HEK293 (cell line): ENCODE measurements around the gene AIRE.

ENCODE experiments used
- CTCF ChIA-PET: fragments of 350-600 bp; formaldehyde crosslinking; extraction: SDS; loops from one replicate; lab custom pipeline; 2021; ENCODE audit warnings: antibody characterized with exemption; lab: Yijun Ruan, JAX
- POLR2A ChIA-PET: fragments of 300-600 bp; formaldehyde crosslinking; extraction: SDS; loops from one replicate; lab custom pipeline; 2020; ENCODE audit warnings: antibody characterized with exemption, inconsistent platforms; lab: Yijun Ruan, JAX
- H3K27ac ChIP-seq: fragments of 200-500 bp; sonication (Bioruptor generic); 2 replicates; pipeline ENCODE4 v1.5.1; 2014; ENCODE audit warnings: low read depth, low read length, control low read depth, inconsistent platforms; ENCODE audit errors: extremely low read depth
- H3K36me3 ChIP-seq, 2 experiments: fragments of 200-500 bp in 1 of 2; sonication (Bioruptor generic) in 1 of 2; 1 replicate in 1 of 2; 2 replicates in 1 of 2; pipeline ENCODE4 v1.5.1; 2014 to 2017; ENCODE audit warnings: inconsistent platforms in 2 of 2, low read length in 2 of 2; ENCODE audit not compliant: control insufficient read depth in 2 of 2, insufficient read depth in 1 of 2
- H3K4me1 ChIP-seq: fragments of 200-500 bp; sonication (Bioruptor generic); 2 replicates; pipeline ENCODE4 v1.5.1; 2014; ENCODE audit warnings: mild to moderate bottlenecking, low read length, inconsistent platforms; ENCODE audit not compliant: control insufficient read depth, insufficient read depth
- H3K4me3 ChIP-seq: 2 replicates; pipeline ENCODE4 v1.5.1; 2011; ENCODE audit warnings: low read depth, mild to moderate bottlenecking, control low read depth, low read length, moderate library complexity
- H3K9me3 ChIP-seq: fragments of 200-500 bp; sonication (Bioruptor generic); 2 replicates; pipeline ENCODE4 v1.5.1; 2014; ENCODE audit warnings: low read depth, low read length, inconsistent platforms; ENCODE audit not compliant: control insufficient read depth, insufficient read depth
- GLIS2 ChIP-seq: fragments of 450-650 bp; formaldehyde crosslinking; IDR thresholded peaks from 2 replicates; pipeline ENCODE4 v1.5.1; 2016; ENCODE audit warnings: missing biosample characterization, missing genetic modification characterization
- KLF1 ChIP-seq: fragments of 450-650 bp; formaldehyde crosslinking; IDR thresholded peaks from 2 replicates; pipeline ENCODE4 v1.5.1; 2016; ENCODE audit warnings: missing biosample characterization, missing genetic modification characterization
- OSR2 ChIP-seq: fragments of 450-650 bp; formaldehyde crosslinking; IDR thresholded peaks from 2 replicates; pipeline ENCODE4 v1.5.1; 2016; ENCODE audit warnings: missing biosample characterization, missing genetic modification characterization
- RBAK ChIP-seq: fragments of 450-650 bp; formaldehyde crosslinking; IDR thresholded peaks from 2 replicates; pipeline ENCODE4 v1.5.1; 2016; ENCODE audit warnings: missing biosample characterization, missing genetic modification characterization
- TRIM28 ChIP-seq: IDR thresholded peaks from 2 replicates; pipeline ENCODE4 v1.6.1; 2011; ENCODE audit warnings: low read length, control low read depth, borderline replicate concordance
- ZEB2 ChIP-seq: fragments of 450-650 bp; formaldehyde crosslinking; IDR thresholded peaks from 2 replicates; pipeline ENCODE4 v1.5.1; 2016; ENCODE audit warnings: missing biosample characterization, missing genetic modification characterization
- ZFHX2 ChIP-seq: fragments of 450-650 bp; formaldehyde crosslinking; conservative IDR thresholded peaks from 2 replicates; pipeline ENCODE4 v1.5.1; 2016; ENCODE audit warnings: missing biosample characterization, missing genetic modification characterization
- ZFP37 ChIP-seq: fragments of 450-650 bp; formaldehyde crosslinking; IDR thresholded peaks from 2 replicates; pipeline ENCODE4 v1.5.1; 2016; ENCODE audit warnings: missing biosample characterization, missing genetic modification characterization
- ZNF157 ChIP-seq: fragments of 450-650 bp; formaldehyde crosslinking; IDR thresholded peaks from 2 replicates; pipeline ENCODE4 v1.5.1; 2016; ENCODE audit warnings: missing biosample characterization, missing genetic modification characterization
- ZNF274 ChIP-seq, 2 experiments: fragments of 200-500 bp in 1 of 2; fragments of 450-650 bp in 1 of 2; sonication (Bioruptor generic) in 1 of 2; formaldehyde crosslinking in 1 of 2; IDR thresholded peaks; 2 replicates each; pipeline versions ENCODE4 v1.5.1 to v1.6.1; 2014 to 2016; ENCODE audit warnings: borderline replicate concordance in 1 of 2, inconsistent platforms in 1 of 2, low read length in 1 of 2, missing biosample characterization in 1 of 2, missing genetic modification characterization in 1 of 2
- ZNF433 ChIP-seq: fragments of 450-650 bp; formaldehyde crosslinking; IDR thresholded peaks from 2 replicates; pipeline ENCODE4 v1.5.1; 2016; ENCODE audit warnings: missing biosample characterization, missing genetic modification characterization, low read depth
- ZNF571 ChIP-seq: fragments of 450-650 bp; formaldehyde crosslinking; IDR thresholded peaks from 2 replicates; pipeline ENCODE4 v1.5.0; 2017; ENCODE audit warnings: missing biosample characterization, missing genetic modification characterization
- ZNF776 ChIP-seq: fragments of 450-650 bp; formaldehyde crosslinking; IDR thresholded peaks from 2 replicates; pipeline ENCODE4 v1.5.0; 2017; ENCODE audit warnings: missing biosample characterization, missing genetic modification characterization, borderline replicate concordance
- TF ChIP-seq, protein P1 (sequence below): fragments of 450-650 bp; formaldehyde crosslinking; conservative IDR thresholded peaks from 2 replicates; pipeline ENCODE4 v1.5.1; 2016; ENCODE audit warnings: low read depth, missing biosample characterization, missing genetic modification characterization
- TF ChIP-seq, protein P2 (sequence below): fragments of 450-650 bp; formaldehyde crosslinking; IDR thresholded peaks from 2 replicates; pipeline ENCODE4 v1.5.1; 2016; ENCODE audit warnings: missing biosample characterization, missing genetic modification characterization
- TF ChIP-seq, protein P3 (sequence below): fragments of 450-650 bp; formaldehyde crosslinking; IDR thresholded peaks from 2 replicates; pipeline ENCODE4 v1.5.1; 2016; ENCODE audit warnings: missing biosample characterization, missing genetic modification characterization, borderline replicate concordance

AIRE gene

DNA sequence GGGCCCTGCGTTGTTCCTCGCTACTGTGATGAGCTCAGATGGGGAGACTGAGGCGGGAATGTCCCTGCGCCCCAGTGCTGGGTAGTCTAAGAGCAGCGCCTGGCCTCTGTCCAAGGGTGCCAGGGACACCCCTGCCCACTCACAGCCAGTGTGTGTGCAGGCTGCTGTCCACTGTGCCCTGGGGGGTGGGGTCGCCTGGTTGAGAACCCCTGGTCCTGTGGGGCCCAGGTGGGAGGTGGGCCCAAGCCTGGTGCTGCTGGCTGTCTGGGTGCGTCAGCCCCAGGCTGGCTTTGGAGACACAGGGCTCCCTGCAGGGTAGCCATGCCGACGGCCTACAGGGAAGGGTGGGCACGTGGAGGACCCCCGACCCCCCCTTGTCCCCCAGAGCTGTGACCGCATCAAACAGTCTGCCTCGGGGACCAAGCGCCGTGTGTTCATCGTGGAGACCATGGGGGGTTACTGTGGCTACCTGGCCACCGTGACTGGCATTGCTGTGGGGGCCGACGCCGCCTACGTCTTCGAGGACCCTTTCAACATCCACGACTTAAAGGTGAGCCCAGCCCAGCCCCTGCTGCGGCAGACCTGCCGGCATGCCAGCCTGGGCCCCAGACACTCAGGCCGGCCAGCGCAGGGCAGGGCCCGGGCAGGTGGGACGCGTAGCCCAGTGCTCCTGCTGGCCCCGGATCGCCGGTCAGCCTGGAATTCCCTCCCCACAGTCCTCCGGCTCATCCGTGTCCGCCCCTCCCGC is 38.6 kb downstream of the AIRE start:
- H3K9me3 ChIP-seq: no peaks in the 10 kb centered on the region
- no peaks in the 10 kb centered on the region for H3K4me1 ChIP-seq
- POLR2A ChIA-PET: no interaction called here
- peaks cover 0 to 79% of the 10 kb centered on the region in 2 experiments; a peak in 2 of 3 replicates for H3K36me3 ChIP-seq
- H3K4me3 ChIP-seq: no peak overlapping the region
- no peak overlapping the region for H3K27ac ChIP-seq
- CTCF ChIA-PET: interaction anchor here (0.6 kb wide), 1 partner anchor 21 kb away, joined by 3 read pairs; no protein-coding TSS in a partner anchor
- TF ChIP-seq RBAK (tag by site-specific recombination) (no peak), ZEB2 (tag by site-specific recombination) (no peak), ZNF433 (no peak), OSR2 (tag by site-specific recombination) (no peak), ZFP37 (tag by site-specific recombination) (no peak), ZFHX2 (tag by site-specific recombination) (no peak), TRIM28 (no peak), ZNF274 (IDR thresholded peaks at IDR 0.05; ENCODE audit: low read length) (no peak), ZNF274 (tag by site-specific recombination; IDR thresholded peaks at IDR 0.05; ENCODE audit: borderline replicate concordance) (no peak), GLIS2 (tag by site-specific recombination) (0 out of 2 replicates have a peak, but pooled peaks have one; percentile 31)
- TF ChIP-seq, protein P1, sequence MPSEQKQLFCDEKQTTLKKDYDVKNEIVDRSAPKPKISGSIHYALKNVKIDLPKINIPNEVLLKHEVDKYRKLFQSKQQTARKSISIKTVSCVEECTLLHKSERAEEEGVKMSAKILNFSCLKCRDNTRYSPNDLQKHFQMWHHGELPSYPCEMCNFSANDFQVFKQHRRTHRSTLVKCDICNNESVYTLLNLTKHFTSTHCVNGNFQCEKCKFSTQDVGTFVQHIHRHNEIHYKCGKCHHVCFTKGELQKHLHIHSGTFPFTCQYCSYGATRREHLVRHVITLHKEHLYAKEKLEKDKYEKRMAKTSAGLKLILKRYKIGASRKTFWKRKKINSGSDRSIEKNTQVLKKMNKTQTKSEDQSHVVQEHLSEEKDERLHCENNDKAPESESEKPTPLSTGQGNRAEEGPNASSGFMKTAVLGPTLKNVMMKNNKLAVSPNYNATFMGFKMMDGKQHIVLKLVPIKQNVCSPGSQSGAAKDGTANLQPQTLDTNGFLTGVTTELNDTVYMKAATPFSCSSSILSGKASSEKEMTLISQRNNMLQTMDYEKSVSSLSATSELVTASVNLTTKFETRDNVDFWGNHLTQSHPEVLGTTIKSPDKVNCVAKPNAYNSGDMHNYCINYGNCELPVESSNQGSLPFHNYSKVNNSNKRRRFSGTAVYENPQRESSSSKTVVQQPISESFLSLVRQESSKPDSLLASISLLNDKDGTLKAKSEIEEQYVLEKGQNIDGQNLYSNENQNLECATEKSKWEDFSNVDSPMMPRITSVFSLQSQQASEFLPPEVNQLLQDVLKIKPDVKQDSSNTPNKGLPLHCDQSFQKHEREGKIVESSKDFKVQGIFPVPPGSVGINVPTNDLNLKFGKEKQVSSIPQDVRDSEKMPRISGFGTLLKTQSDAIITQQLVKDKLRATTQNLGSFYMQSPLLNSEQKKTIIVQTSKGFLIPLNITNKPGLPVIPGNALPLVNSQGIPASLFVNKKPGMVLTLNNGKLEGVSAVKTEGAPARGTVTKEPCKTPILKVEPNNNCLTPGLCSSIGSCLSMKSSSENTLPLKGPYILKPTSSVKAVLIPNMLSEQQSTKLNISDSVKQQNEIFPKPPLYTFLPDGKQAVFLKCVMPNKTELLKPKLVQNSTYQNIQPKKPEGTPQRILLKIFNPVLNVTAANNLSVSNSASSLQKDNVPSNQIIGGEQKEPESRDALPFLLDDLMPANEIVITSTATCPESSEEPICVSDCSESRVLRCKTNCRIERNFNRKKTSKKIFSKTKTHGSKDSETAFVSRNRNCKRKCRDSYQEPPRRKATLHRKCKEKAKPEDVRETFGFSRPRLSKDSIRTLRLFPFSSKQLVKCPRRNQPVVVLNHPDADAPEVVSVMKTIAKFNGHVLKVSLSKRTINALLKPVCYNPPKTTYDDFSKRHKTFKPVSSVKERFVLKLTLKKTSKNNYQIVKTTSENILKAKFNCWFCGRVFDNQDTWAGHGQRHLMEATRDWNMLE (tag by site-specific recombination): no peak
- TF ChIP-seq, protein P2, sequence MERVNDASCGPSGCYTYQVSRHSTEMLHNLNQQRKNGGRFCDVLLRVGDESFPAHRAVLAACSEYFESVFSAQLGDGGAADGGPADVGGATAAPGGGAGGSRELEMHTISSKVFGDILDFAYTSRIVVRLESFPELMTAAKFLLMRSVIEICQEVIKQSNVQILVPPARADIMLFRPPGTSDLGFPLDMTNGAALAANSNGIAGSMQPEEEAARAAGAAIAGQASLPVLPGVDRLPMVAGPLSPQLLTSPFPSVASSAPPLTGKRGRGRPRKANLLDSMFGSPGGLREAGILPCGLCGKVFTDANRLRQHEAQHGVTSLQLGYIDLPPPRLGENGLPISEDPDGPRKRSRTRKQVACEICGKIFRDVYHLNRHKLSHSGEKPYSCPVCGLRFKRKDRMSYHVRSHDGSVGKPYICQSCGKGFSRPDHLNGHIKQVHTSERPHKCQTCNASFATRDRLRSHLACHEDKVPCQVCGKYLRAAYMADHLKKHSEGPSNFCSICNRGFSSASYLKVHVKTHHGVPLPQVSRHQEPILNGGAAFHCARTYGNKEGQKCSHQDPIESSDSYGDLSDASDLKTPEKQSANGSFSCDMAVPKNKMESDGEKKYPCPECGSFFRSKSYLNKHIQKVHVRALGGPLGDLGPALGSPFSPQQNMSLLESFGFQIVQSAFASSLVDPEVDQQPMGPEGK (tag by site-specific recombination): peak; percentile 44; the same call in 1 of the 2 replicates
- TF ChIP-seq, protein P3, sequence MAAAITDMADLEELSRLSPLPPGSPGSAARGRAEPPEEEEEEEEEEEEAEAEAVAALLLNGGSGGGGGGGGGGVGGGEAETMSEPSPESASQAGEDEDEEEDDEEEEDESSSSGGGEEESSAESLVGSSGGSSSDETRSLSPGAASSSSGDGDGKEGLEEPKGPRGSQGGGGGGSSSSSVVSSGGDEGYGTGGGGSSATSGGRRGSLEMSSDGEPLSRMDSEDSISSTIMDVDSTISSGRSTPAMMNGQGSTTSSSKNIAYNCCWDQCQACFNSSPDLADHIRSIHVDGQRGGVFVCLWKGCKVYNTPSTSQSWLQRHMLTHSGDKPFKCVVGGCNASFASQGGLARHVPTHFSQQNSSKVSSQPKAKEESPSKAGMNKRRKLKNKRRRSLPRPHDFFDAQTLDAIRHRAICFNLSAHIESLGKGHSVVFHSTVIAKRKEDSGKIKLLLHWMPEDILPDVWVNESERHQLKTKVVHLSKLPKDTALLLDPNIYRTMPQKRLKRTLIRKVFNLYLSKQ: no peak

DNA sequence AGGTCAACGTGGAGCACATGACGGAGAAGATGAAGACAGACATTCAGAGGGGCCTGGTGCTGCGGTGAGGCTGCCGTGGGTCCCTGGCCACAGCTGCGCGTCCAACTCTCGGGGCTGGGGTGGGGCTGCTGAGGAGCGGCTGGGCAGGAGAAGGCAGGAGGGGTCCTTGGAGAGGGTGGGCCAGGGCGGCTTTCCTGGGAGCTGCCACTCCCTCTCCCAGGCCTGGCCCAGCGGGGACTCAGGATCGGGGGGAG is 39.1 kb downstream of the AIRE start:
- Histone ChIP-seq H3K4me1 (no peaks in the 10 kb centered on the region), H3K27ac (no peak overlapping the region), H3K9me3 (no peaks in the 10 kb centered on the region), H3K36me3 (peaks cover 0 to 74% of the 10 kb centered on the region in 2 experiments; a peak in 2 of 3 replicates), H3K4me3 (no peak overlapping the region)
- CTCF ChIA-PET: no interaction called here
- POLR2A ChIA-PET: no interaction called here
- TF ChIP-seq KLF1 (peak; percentile 22; the same call in 1 of the 2 replicates), ZNF776 (no peak), ZNF571 (tag by site-specific recombination) (no peak), ZNF157 (tag by site-specific recombination) (no peak)
